ENCODE data around the gene PPP1R7. TPM values are rescaled to one million over a fixed set of nuclear protein-coding genes. Genes with fewer than 3 reads are reported as not detected.

Gene PPP1R7
- total RNA-seq, 1 donor from 2014 or later = 118 TPM

- Mint-ChIP-seq H3K4me1 (ENCODE audit: low read depth) (peaks cover 60% of the 10 kb centered on the region), H3K27me3 (ENCODE audit: insufficient read depth) (no peaks in the 10 kb centered on the region), H3K4me3 (peak overlapping the region; percentile 95), H3K9me3 (no peaks in the 10 kb centered on the region), H3K36me3 (ENCODE audit: low read depth) (peaks cover 24% of the 10 kb centered on the region), H3K27ac (peak overlapping the region; percentile 95)
- intact Hi-C loops (cut with micrococcal nuclease) = loop anchor here (1.0 kb wide), 3 partner anchors 73 to 590 kb away; partner anchors contain the start of genes HDLBP and SEPTIN2
- DNase-seq (ENCODE audit: low spot score) = no peak
These were observed 628 bp downstream of the PPP1R7 start for GRCh38 chr2:241150660-241151530.

GRCh38 chr2:241151934-241152660 is 1.8 kb downstream of the PPP1R7 start:
- Mint-ChIP-seq H3K4me3 (peak overlapping the region; percentile 95), H3K27ac (peak overlapping the region; percentile 83), H3K36me3 (ENCODE audit: low read depth) (peaks cover 27% of the 10 kb centered on the region), H3K27me3 (ENCODE audit: insufficient read depth) (no peaks in the 10 kb centered on the region), H3K9me3 (no peaks in the 10 kb centered on the region), H3K4me1 (ENCODE audit: low read depth) (peaks cover 55% of the 10 kb centered on the region)
- no peak for DNase-seq (ENCODE audit: low spot score)
- intact Hi-C loops (cut with micrococcal nuclease) = no loop called here

GRCh38 chr2:241153616-241154015 is 3.3 kb downstream of the PPP1R7 start:
- Mint-ChIP-seq H3K36me3 (ENCODE audit: low read depth) (peaks cover 33% of the 10 kb centered on the region), H3K4me1 (ENCODE audit: low read depth) (peaks cover 44% of the 10 kb centered on the region), H3K9me3 (no peaks in the 10 kb centered on the region), H3K27ac (peak overlapping the region; percentile 61), H3K27me3 (ENCODE audit: insufficient read depth) (no peaks in the 10 kb centered on the region), H3K4me3 (peak overlapping the region; percentile 55)
- DNase-seq (ENCODE audit: low spot score) = no peak
- intact Hi-C loops (cut with micrococcal nuclease) = loop anchor here (2.0 kb wide), 1 partner anchor 63 kb away; no protein-coding TSS in a partner anchor

- intact Hi-C loops (cut with micrococcal nuclease) = loop anchor here (2.0 kb wide), 1 partner anchor 62 kb away; no protein-coding TSS in a partner anchor
- H3K27ac Mint-ChIP-seq = peak overlapping the region; percentile 67
- H3K9me3 Mint-ChIP-seq = no peaks in the 10 kb centered on the region
- no peaks in the 10 kb centered on the region for H3K27me3 Mint-ChIP-seq (ENCODE audit: insufficient read depth)
- peaks cover 43% of the 10 kb centered on the region for H3K4me1 Mint-ChIP-seq (ENCODE audit: low read depth)
- peaks cover 37% of the 10 kb centered on the region for H3K36me3 Mint-ChIP-seq (ENCODE audit: low read depth)
- no peak for DNase-seq (ENCODE audit: low spot score)
- no peak overlapping the region for H3K4me3 Mint-ChIP-seq
These were observed 4.6 kb downstream of the PPP1R7 start for GRCh38 chr2:241154915-241155314.

GRCh38 chr2:241155936-241156335 is 5.7 kb downstream of the PPP1R7 start:
- Mint-ChIP-seq H3K27ac (no peak overlapping the region), H3K4me3 (no peak overlapping the region), H3K36me3 (ENCODE audit: low read depth) (peaks cover 32% of the 10 kb centered on the region), H3K9me3 (no peaks in the 10 kb centered on the region), H3K27me3 (ENCODE audit: insufficient read depth) (no peaks in the 10 kb centered on the region), H3K4me1 (ENCODE audit: low read depth) (peaks cover 37% of the 10 kb centered on the region)
- intact Hi-C loops (cut with micrococcal nuclease) = loop anchor here (2.0 kb wide), 1 partner anchor 61 kb away; no protein-coding TSS in a partner anchor
- no peak for DNase-seq (ENCODE audit: low spot score)

GRCh38 chr2:241156971-241157441 is 6.7 kb downstream of the PPP1R7 start:
- Mint-ChIP-seq H3K36me3 (ENCODE audit: low read depth) (peaks cover 33% of the 10 kb centered on the region), H3K27me3 (ENCODE audit: insufficient read depth) (no peaks in the 10 kb centered on the region), H3K9me3 (no peaks in the 10 kb centered on the region), H3K27ac (peak overlapping the region; percentile 15), H3K4me3 (no peak overlapping the region), H3K4me1 (ENCODE audit: low read depth) (peaks cover 26% of the 10 kb centered on the region)
- intact Hi-C loops (cut with micrococcal nuclease) = no loop called here
- DNase-seq (ENCODE audit: low spot score) = no peak

- peaks cover 37% of the 10 kb centered on the region for H3K36me3 Mint-ChIP-seq (ENCODE audit: low read depth)
- H3K9me3 Mint-ChIP-seq = no peaks in the 10 kb centered on the region
- H3K4me3 Mint-ChIP-seq = no peak overlapping the region
- no peak overlapping the region for H3K27ac Mint-ChIP-seq
- no peak for DNase-seq (ENCODE audit: low spot score)
- intact Hi-C loops (cut with micrococcal nuclease) = no loop called here
- H3K4me1 Mint-ChIP-seq (ENCODE audit: low read depth) = peaks cover 20% of the 10 kb centered on the region
- H3K27me3 Mint-ChIP-seq (ENCODE audit: insufficient read depth) = no peaks in the 10 kb centered on the region
These were observed 7.7 kb downstream of the PPP1R7 start for GRCh38 chr2:241157841-241158545.

GRCh38 chr2:241158546-241158900 is 8.3 kb downstream of the PPP1R7 start:
- DNase-seq (ENCODE audit: low spot score) = no peak
- no peak overlapping the region for H3K4me3 Mint-ChIP-seq
- H3K9me3 Mint-ChIP-seq = no peaks in the 10 kb centered on the region
- peaks cover 15% of the 10 kb centered on the region for H3K4me1 Mint-ChIP-seq (ENCODE audit: low read depth)
- peaks cover 36% of the 10 kb centered on the region for H3K36me3 Mint-ChIP-seq (ENCODE audit: low read depth)
- no peaks in the 10 kb centered on the region for H3K27me3 Mint-ChIP-seq (ENCODE audit: insufficient read depth)
- H3K27ac Mint-ChIP-seq = peak overlapping the region; percentile 29
- intact Hi-C loops (cut with micrococcal nuclease) = no loop called here

GRCh38 chr2:241159116-241159515 is 8.8 kb downstream of the PPP1R7 start:
- no peak for DNase-seq (ENCODE audit: low spot score)
- no peaks in the 10 kb centered on the region for H3K27me3 Mint-ChIP-seq (ENCODE audit: insufficient read depth)
- no peak overlapping the region for H3K4me3 Mint-ChIP-seq
- H3K9me3 Mint-ChIP-seq = no peaks in the 10 kb centered on the region
- H3K27ac Mint-ChIP-seq = no peak overlapping the region
- H3K36me3 Mint-ChIP-seq (ENCODE audit: low read depth) = peaks cover 37% of the 10 kb centered on the region
- intact Hi-C loops (cut with micrococcal nuclease) = no loop called here
- H3K4me1 Mint-ChIP-seq (ENCODE audit: low read depth) = peaks cover 12% of the 10 kb centered on the region

- intact Hi-C loops (cut with micrococcal nuclease) = no loop called here
- DNase-seq (ENCODE audit: low spot score) = no peak
- Mint-ChIP-seq H3K27me3 (ENCODE audit: insufficient read depth) (no peaks in the 10 kb centered on the region), H3K36me3 (ENCODE audit: low read depth) (peaks cover 31% of the 10 kb centered on the region), H3K4me3 (no peak overlapping the region), H3K27ac (no peak overlapping the region), H3K9me3 (no peaks in the 10 kb centered on the region), H3K4me1 (ENCODE audit: low read depth) (peaks cover 5% of the 10 kb centered on the region)
These were observed 10.1 kb downstream of the PPP1R7 start for GRCh38 chr2:241160318-241160717.

GRCh38 chr2:241161646-241162281 is 11.5 kb downstream of the PPP1R7 start:
- H3K9me3 Mint-ChIP-seq = no peaks in the 10 kb centered on the region
- H3K36me3 Mint-ChIP-seq (ENCODE audit: low read depth) = peaks cover 30% of the 10 kb centered on the region
- H3K4me1 Mint-ChIP-seq (ENCODE audit: low read depth) = peaks cover 3% of the 10 kb centered on the region
- peak overlapping the region; percentile 19 for H3K27ac Mint-ChIP-seq
- intact Hi-C loops (cut with micrococcal nuclease) = no loop called here
- DNase-seq (ENCODE audit: low spot score) = no peak
- no peaks in the 10 kb centered on the region for H3K27me3 Mint-ChIP-seq (ENCODE audit: insufficient read depth)
- H3K4me3 Mint-ChIP-seq = no peak overlapping the region

- peaks cover 33% of the 10 kb centered on the region for H3K36me3 Mint-ChIP-seq (ENCODE audit: low read depth)
- no peak for DNase-seq (ENCODE audit: low spot score)
- intact Hi-C loops (cut with micrococcal nuclease) = no loop called here
- no peaks in the 10 kb centered on the region for H3K4me1 Mint-ChIP-seq (ENCODE audit: low read depth)
- H3K4me3 Mint-ChIP-seq = no peak overlapping the region
- no peaks in the 10 kb centered on the region for H3K9me3 Mint-ChIP-seq
- H3K27ac Mint-ChIP-seq = no peak overlapping the region
- no peaks in the 10 kb centered on the region for H3K27me3 Mint-ChIP-seq (ENCODE audit: insufficient read depth)
These were observed 13.4 kb downstream of the PPP1R7 start for GRCh38 chr2:241163601-241164118.

All from activated T-helper 1 cell treated with anti-CD3 and anti-CD28 coated beads, Interleukin-12 subunit alpha, Interleukin-12 subunit beta, Interleukin-2, Interleukin-4 antibody, amounts not matched to agents 30 ng/mL and 10 ng/mL and 1 ng/mL, durations not matched to agents 14 hours and 24 hours and 36 hours (primary cell).